ENCODE results near the gene CHCHD6. TPM values are rescaled to one million over a fixed set of nuclear protein-coding genes. Genes with fewer than 3 reads are reported as not detected.
A peak's percentile ranks its signal among the peaks of the same experiment; 100 is the strongest.

Gene CHCHD6
- total RNA-seq, 1 experiment from 2014 or later: 40.9 TPM

- no peak for TF ChIP-seq ZNF671 (CRISPR knock-in tag; IDR thresholded peaks at IDR 0.05)
Measured at GRCh38 chr3:126938520-126939337, 234.7 kb downstream of the CHCHD6 start (continued).

GRCh38 chr3:126939338-126939718 lies 235.3 kb downstream of the CHCHD6 start:
- Mint-ChIP-seq H3K4me1 (peaks cover 6% of the 10 kb centered on the region), H3K27me3 (ENCODE audit: low read depth) (no peaks in the 10 kb centered on the region), H3K4me3 (no peak overlapping the region), H3K36me3 (no peaks in the 10 kb centered on the region), H3K9me3 (no peaks in the 10 kb centered on the region), H3K27ac (no peak overlapping the region)
- peak; percentile 79 for ATAC-seq
- DNase-seq (ENCODE audit: low spot score): no peak
- no peak for TF ChIP-seq ZNF219 (CRISPR knock-in tag; IDR thresholded peaks at IDR 0.05; ENCODE audit: borderline replicate concordance)
- TF ChIP-seq PREB (CRISPR knock-in tag; IDR thresholded peaks at IDR 0.05; ENCODE audit: borderline replicate concordance): no peak
- TF ChIP-seq FOXK1 (CRISPR knock-in tag; IDR thresholded peaks at IDR 0.05): no peak
- TF ChIP-seq AFF4 (CRISPR knock-in tag; IDR thresholded peaks at IDR 0.05; ENCODE audit: borderline replicate concordance): no peak
- no peak for TF ChIP-seq ZNF281 (CRISPR knock-in tag; IDR thresholded peaks at IDR 0.05)
- TF ChIP-seq ZSCAN18 (CRISPR knock-in tag; IDR thresholded peaks at IDR 0.05): no peak
- no peak for TF ChIP-seq NFE2L1 (CRISPR knock-in tag; IDR thresholded peaks at IDR 0.05)
- no peak for TF ChIP-seq ZBTB43 (CRISPR knock-in tag; IDR thresholded peaks at IDR 0.05)
- no peak for TF ChIP-seq MLX (CRISPR knock-in tag; IDR thresholded peaks at IDR 0.05)
- no peak for TF ChIP-seq ELF4 (CRISPR knock-in tag; IDR thresholded peaks at IDR 0.05; ENCODE audit: low read depth)
- no peak for TF ChIP-seq RELA (CRISPR knock-in tag; IDR thresholded peaks at IDR 0.05; ENCODE audit: borderline replicate concordance)
- TF ChIP-seq SP1 (CRISPR knock-in tag; conservative IDR thresholded peaks at IDR 0.05): no peak
- no peak for TF ChIP-seq KAT7 (CRISPR knock-in tag; IDR thresholded peaks at IDR 0.05; ENCODE audit: borderline replicate concordance)
- no peak for TF ChIP-seq ZNF263 (CRISPR knock-in tag; IDR thresholded peaks at IDR 0.05; ENCODE audit: low read depth)
- TF ChIP-seq EMX1 (CRISPR knock-in tag; IDR thresholded peaks at IDR 0.05): no peak
- no peak for TF ChIP-seq NR2C2 (CRISPR knock-in tag; IDR thresholded peaks at IDR 0.05)
- TF ChIP-seq PRDM15 (CRISPR knock-in tag; IDR thresholded peaks at IDR 0.05): no peak
- TF ChIP-seq NFATC4 (CRISPR knock-in tag; IDR thresholded peaks at IDR 0.05): no peak
- ChIA-PET POLR2A (no interaction called here), CTCF (interaction anchor here (0.6 to 2.3 kb wide), 8 partner anchors 8 to 202 kb away, joined by 3 to 9 read pairs (median 4); partner anchors contain the start of gene PLXNA1)

All from WTC11 (cell line).